Measurements from ENCODE around the gene CNTNAP3B. TPM values are rescaled to one million over a fixed set of nuclear protein-coding genes. Genes with fewer than 3 reads are reported as not detected.
"Not testable (repeated sequence)": the region's sequence is repeated elsewhere in the genome, so short reads cannot be mapped to it uniquely, and the experiment has no call there.

CNTNAP3B gene
- total RNA-seq, 2 donors from 2014 or later: 4.7 to 6.1 TPM

DNA sequence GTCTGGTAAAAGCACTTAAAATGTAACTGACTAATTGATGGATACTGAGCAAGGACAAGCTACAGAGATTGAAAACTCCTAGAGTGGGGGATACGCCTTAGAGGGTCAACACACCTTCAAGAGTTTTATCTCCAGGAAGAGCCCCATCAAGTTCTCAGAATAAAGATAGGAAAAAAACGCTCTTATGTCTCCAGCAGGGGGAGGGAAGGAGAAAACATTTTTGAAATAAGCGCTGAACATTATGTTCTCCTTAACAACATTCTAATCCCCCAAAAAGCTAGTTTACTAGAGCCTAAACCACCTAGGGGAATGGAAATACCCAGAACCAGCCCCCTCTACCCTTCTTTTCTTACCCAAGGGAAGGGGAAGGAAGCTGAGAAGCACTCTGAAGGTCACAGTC lies 187.5 kb downstream of the CNTNAP3B start:
- TF ChIP-seq, protein P1, sequence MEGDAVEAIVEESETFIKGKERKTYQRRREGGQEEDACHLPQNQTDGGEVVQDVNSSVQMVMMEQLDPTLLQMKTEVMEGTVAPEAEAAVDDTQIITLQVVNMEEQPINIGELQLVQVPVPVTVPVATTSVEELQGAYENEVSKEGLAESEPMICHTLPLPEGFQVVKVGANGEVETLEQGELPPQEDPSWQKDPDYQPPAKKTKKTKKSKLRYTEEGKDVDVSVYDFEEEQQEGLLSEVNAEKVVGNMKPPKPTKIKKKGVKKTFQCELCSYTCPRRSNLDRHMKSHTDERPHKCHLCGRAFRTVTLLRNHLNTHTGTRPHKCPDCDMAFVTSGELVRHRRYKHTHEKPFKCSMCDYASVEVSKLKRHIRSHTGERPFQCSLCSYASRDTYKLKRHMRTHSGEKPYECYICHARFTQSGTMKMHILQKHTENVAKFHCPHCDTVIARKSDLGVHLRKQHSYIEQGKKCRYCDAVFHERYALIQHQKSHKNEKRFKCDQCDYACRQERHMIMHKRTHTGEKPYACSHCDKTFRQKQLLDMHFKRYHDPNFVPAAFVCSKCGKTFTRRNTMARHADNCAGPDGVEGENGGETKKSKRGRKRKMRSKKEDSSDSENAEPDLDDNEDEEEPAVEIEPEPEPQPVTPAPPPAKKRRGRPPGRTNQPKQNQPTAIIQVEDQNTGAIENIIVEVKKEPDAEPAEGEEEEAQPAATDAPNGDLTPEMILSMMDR (conservative IDR thresholded peaks at IDR 0.05): peak; percentile 56
- WGBS, 2 experiments (ENCODE audit: insufficient coverage in 1 of 2, insufficient read length in 1 of 2): no CpG with 5 or more reads among the region's 3 CpGs
- not testable (repeated sequence) for H3K9me3 Mint-ChIP-seq

DNA sequence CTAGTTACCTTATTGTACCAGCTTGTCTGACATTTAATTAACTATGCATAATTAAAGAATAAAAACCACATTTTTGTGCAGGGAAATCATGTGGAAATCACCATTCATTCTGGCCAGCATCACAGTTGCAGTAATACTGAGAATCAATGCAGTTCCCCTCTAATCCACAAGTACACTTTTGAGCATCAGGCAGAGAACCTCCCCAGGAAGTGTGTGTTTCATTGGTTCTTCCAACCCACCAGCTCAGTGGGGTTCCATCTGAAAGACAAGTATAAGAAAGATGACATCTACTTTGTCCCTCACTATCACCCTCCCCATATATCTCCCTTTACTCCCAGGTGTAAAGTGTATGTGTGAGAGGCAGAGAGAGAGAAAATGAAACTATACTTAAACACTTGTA lies 191.1 kb downstream of the CNTNAP3B start:
- not testable (repeated sequence) for H3K27me3 ChIP-seq (ENCODE audit: control insufficient read depth, insufficient read depth, low read length, poor library complexity, severe bottlenecking)

More for the DNA sequence above, 187.5 kb downstream of the CNTNAP3B start:
- not testable (repeated sequence) for H3K9ac ChIP-seq (ENCODE audit: extremely low read depth, low read length, poor library complexity, severe bottlenecking); H3K4me1 Mint-ChIP-seq; H3K36me3 ChIP-seq (ENCODE audit: control insufficient read depth, insufficient read depth, low read length); H3K27me3 ChIP-seq (ENCODE audit: control insufficient read depth, insufficient read depth, low read length, poor library complexity, severe bottlenecking); H3K4me1 ChIP-seq (ENCODE audit: control insufficient read depth, insufficient read depth, low read length); H3K9me3 ChIP-seq (ENCODE audit: control insufficient read depth, low read length); H3K27me3 Mint-ChIP-seq (ENCODE audit: insufficient read depth); H3K4me3 ChIP-seq (ENCODE audit: low read length); H3K27ac Mint-ChIP-seq; H3K4me3 Mint-ChIP-seq; H3K27ac ChIP-seq (ENCODE audit: low read depth, low read length); H3K36me3 Mint-ChIP-seq (ENCODE audit: low read depth)
- peak; percentile 14 for DNase-seq

GRCh38 chr9:41935727-41936126 lies 193.5 kb downstream of the CNTNAP3B start:
- H3K27me3 Mint-ChIP-seq (ENCODE audit: insufficient read depth); DNase-seq; H3K27me3 ChIP-seq (ENCODE audit: control insufficient read depth, insufficient read depth, low read length, poor library complexity, severe bottlenecking); H3K4me3 ChIP-seq (ENCODE audit: low read length); H3K36me3 ChIP-seq (ENCODE audit: control insufficient read depth, insufficient read depth, low read length); H3K4me3 Mint-ChIP-seq; H3K9me3 ChIP-seq (ENCODE audit: control insufficient read depth, low read length); H3K4me1 Mint-ChIP-seq; H3K9me3 Mint-ChIP-seq; H3K9ac ChIP-seq (ENCODE audit: extremely low read depth, low read length, poor library complexity, severe bottlenecking); H3K36me3 Mint-ChIP-seq (ENCODE audit: low read depth); H3K27ac ChIP-seq (ENCODE audit: low read depth, low read length); H3K4me1 ChIP-seq (ENCODE audit: control insufficient read depth, insufficient read depth, low read length); H3K27ac Mint-ChIP-seq: not testable (repeated sequence)
- WGBS, 2 experiments (ENCODE audit: insufficient coverage in 1 of 2, insufficient read length in 1 of 2): 20% methylated on average over 1 of the region's 3 CpGs; no CpG with 5 or more reads in 1 of the 2 experiments

More for the DNA sequence above, 191.1 kb downstream of the CNTNAP3B start:
- not testable (repeated sequence) for H3K4me1 ChIP-seq (ENCODE audit: control insufficient read depth, insufficient read depth, low read length); H3K4me3 Mint-ChIP-seq; H3K27ac ChIP-seq (ENCODE audit: low read depth, low read length); H3K9me3 ChIP-seq (ENCODE audit: control insufficient read depth, low read length); H3K9me3 Mint-ChIP-seq; H3K36me3 ChIP-seq (ENCODE audit: control insufficient read depth, insufficient read depth, low read length); H3K36me3 Mint-ChIP-seq (ENCODE audit: low read depth); DNase-seq; H3K9ac ChIP-seq (ENCODE audit: extremely low read depth, low read length, poor library complexity, severe bottlenecking); H3K4me1 Mint-ChIP-seq; H3K4me3 ChIP-seq (ENCODE audit: low read length); H3K27me3 Mint-ChIP-seq (ENCODE audit: insufficient read depth); H3K27ac Mint-ChIP-seq

- not testable (repeated sequence) for H3K27ac Mint-ChIP-seq; H3K9ac ChIP-seq (ENCODE audit: extremely low read depth, low read length, poor library complexity, severe bottlenecking); H3K4me3 Mint-ChIP-seq; H3K36me3 ChIP-seq (ENCODE audit: control insufficient read depth, insufficient read depth, low read length); DNase-seq; H3K4me3 ChIP-seq (ENCODE audit: low read length); H3K9me3 Mint-ChIP-seq; H3K4me1 ChIP-seq (ENCODE audit: control insufficient read depth, insufficient read depth, low read length); H3K27me3 Mint-ChIP-seq (ENCODE audit: insufficient read depth); H3K27me3 ChIP-seq (ENCODE audit: control insufficient read depth, insufficient read depth, low read length, poor library complexity, severe bottlenecking); H3K27ac ChIP-seq (ENCODE audit: low read depth, low read length); H3K9me3 ChIP-seq (ENCODE audit: control insufficient read depth, low read length); H3K36me3 Mint-ChIP-seq (ENCODE audit: low read depth); H3K4me1 Mint-ChIP-seq
- 93% methylated on average over 3 of the region's 6 CpGs; no CpG with 5 or more reads in 1 of the 2 experiments for WGBS, 2 experiments (ENCODE audit: insufficient coverage in 1 of 2, insufficient read length in 1 of 2)
Observed at GRCh38 chr9:41929172-41929571, 200.1 kb downstream of the CNTNAP3B start.

GRCh38 chr9:41917374-41917773 lies 211.9 kb downstream of the CNTNAP3B start:
- not testable (repeated sequence) for H3K27me3 Mint-ChIP-seq (ENCODE audit: insufficient read depth)
- 100% methylated on average over 1 of the region's 1 CpG; no CpG with 5 or more reads in 1 of the 2 experiments for WGBS, 2 experiments (ENCODE audit: insufficient coverage in 1 of 2, insufficient read length in 1 of 2)

GRCh38 chr9:41905488-41905887 lies 223.7 kb downstream of the CNTNAP3B start:
- H3K27ac Mint-ChIP-seq; H3K36me3 Mint-ChIP-seq (ENCODE audit: low read depth); H3K9ac ChIP-seq (ENCODE audit: extremely low read depth, low read length, poor library complexity, severe bottlenecking); H3K9me3 Mint-ChIP-seq; DNase-seq; H3K4me3 ChIP-seq (ENCODE audit: low read length); H3K27me3 Mint-ChIP-seq (ENCODE audit: insufficient read depth); H3K36me3 ChIP-seq (ENCODE audit: control insufficient read depth, insufficient read depth, low read length); H3K4me1 Mint-ChIP-seq; H3K9me3 ChIP-seq (ENCODE audit: control insufficient read depth, low read length); H3K27ac ChIP-seq (ENCODE audit: low read depth, low read length); H3K4me3 Mint-ChIP-seq; H3K4me1 ChIP-seq (ENCODE audit: control insufficient read depth, insufficient read depth, low read length); H3K27me3 ChIP-seq (ENCODE audit: control insufficient read depth, insufficient read depth, low read length, poor library complexity, severe bottlenecking): not testable (repeated sequence)
- no CpG with 5 or more reads among the region's 4 CpGs for WGBS, 2 experiments (ENCODE audit: insufficient coverage in 1 of 2, insufficient read length in 1 of 2)

More at GRCh38 chr9:41917374-41917773, 211.9 kb downstream of the CNTNAP3B start:
- H3K27ac Mint-ChIP-seq; H3K4me1 Mint-ChIP-seq; H3K27ac ChIP-seq (ENCODE audit: low read depth, low read length); H3K27me3 ChIP-seq (ENCODE audit: control insufficient read depth, insufficient read depth, low read length, poor library complexity, severe bottlenecking); H3K9me3 Mint-ChIP-seq; H3K4me3 Mint-ChIP-seq; H3K4me1 ChIP-seq (ENCODE audit: control insufficient read depth, insufficient read depth, low read length); H3K9ac ChIP-seq (ENCODE audit: extremely low read depth, low read length, poor library complexity, severe bottlenecking); H3K4me3 ChIP-seq (ENCODE audit: low read length); H3K36me3 ChIP-seq (ENCODE audit: control insufficient read depth, insufficient read depth, low read length); DNase-seq; H3K36me3 Mint-ChIP-seq (ENCODE audit: low read depth); H3K9me3 ChIP-seq (ENCODE audit: control insufficient read depth, low read length): not testable (repeated sequence)

DNA sequence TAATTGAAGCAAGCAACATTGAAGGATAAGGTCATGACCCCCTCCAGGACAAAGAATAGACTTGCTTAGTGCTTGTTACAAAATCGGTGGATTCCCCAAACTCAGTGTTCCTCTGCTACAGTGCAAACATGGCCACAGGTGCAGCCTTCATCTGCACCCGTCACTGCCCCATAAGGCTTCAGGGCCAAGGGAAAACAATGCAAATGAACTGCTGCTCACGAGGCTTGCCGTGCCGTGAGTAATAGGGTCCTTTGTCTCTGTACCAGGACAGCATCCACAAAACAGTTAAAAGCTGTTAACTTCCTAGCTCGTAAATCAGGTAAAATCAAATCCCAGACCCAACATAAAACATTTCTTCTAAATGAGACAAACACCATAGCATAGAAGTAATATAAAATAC lies 226.5 kb downstream of the CNTNAP3B start:
- WGBS, 2 experiments (ENCODE audit: insufficient coverage in 1 of 2, insufficient read length in 1 of 2): no CpG with 5 or more reads among the region's 6 CpGs
- DNase-seq; H3K9me3 ChIP-seq (ENCODE audit: control insufficient read depth, low read length); H3K4me3 ChIP-seq (ENCODE audit: low read length); H3K36me3 ChIP-seq (ENCODE audit: control insufficient read depth, insufficient read depth, low read length); H3K27ac ChIP-seq (ENCODE audit: low read depth, low read length); H3K27ac Mint-ChIP-seq; H3K4me1 Mint-ChIP-seq; H3K4me1 ChIP-seq (ENCODE audit: control insufficient read depth, insufficient read depth, low read length); H3K27me3 ChIP-seq (ENCODE audit: control insufficient read depth, insufficient read depth, low read length, poor library complexity, severe bottlenecking); H3K27me3 Mint-ChIP-seq (ENCODE audit: insufficient read depth); H3K36me3 Mint-ChIP-seq (ENCODE audit: low read depth); H3K4me3 Mint-ChIP-seq; H3K9me3 Mint-ChIP-seq; H3K9ac ChIP-seq (ENCODE audit: extremely low read depth, low read length, poor library complexity, severe bottlenecking): not testable (repeated sequence)
